K562 (cell line): ENCODE results near the gene TRAPPC2B. TPM values are rescaled to one million over a fixed set of nuclear protein-coding genes. Genes with fewer than 3 reads are reported as not detected.

Source experiments
- ARNT ChIP-seq, 2 experiments: fragments of 450-650 bp; IDR thresholded peaks; 2 replicates each; pipeline ENCODE4 v1.6.1; 2016; ENCODE audit warnings: mild to moderate bottlenecking in 1 of 2
- BRF1 ChIP-seq: IDR thresholded peaks from 3 replicates; pipeline ENCODE4 v1.6.1; 2011; ENCODE audit warnings: borderline replicate concordance, mild to moderate bottlenecking; ENCODE audit not compliant: insufficient read length; ENCODE audit errors: extremely low read depth
- DACH1 ChIP-seq: fragments of 450-650 bp; IDR thresholded peaks from 2 replicates; pipeline ENCODE4 v1.6.1; 2018; ENCODE audit not compliant: partially characterized antibody
- DNMT1 ChIP-seq: fragments of 450-650 bp; IDR thresholded peaks from 2 replicates; pipeline ENCODE4 v1.6.1; 2016; ENCODE audit warnings: antibody characterized with exemption, mild to moderate bottlenecking
- FOXK1 ChIP-seq: sonication (generic); formaldehyde crosslinking; IDR thresholded peaks from 2 replicates; pipeline ENCODE4 v1.8.0; 2022; ENCODE audit warnings: missing genetic modification reagents, mild to moderate bottlenecking, borderline replicate concordance
- FOXP1 ChIP-seq: sonication (generic); formaldehyde crosslinking; IDR thresholded peaks from 2 replicates; pipeline ENCODE4 v1.8.0; 2022; ENCODE audit warnings: mild to moderate bottlenecking, missing genetic modification reagents
- HNRNPL ChIP-seq: fragments of 200-400 bp; formaldehyde crosslinking; IDR thresholded peaks from 2 replicates; pipeline ENCODE4 v1.6.1; 2017; ENCODE audit warnings: low read depth, mild to moderate bottlenecking, low read length
- MAZ ChIP-seq, 2 experiments: fragments of 450-650 bp in 1 of 2; sonication (generic) in 1 of 2; formaldehyde crosslinking; IDR thresholded peaks in 1 of 2; conservative IDR thresholded peaks in 1 of 2; 2 replicates each; pipeline versions ENCODE4 v1.4.0 to v1.5.0; 2020; ENCODE audit warnings: mild to moderate bottlenecking in 1 of 2, missing genetic modification reagents in 1 of 2
- NEUROD1 ChIP-seq: fragments of 150-350 bp; IDR thresholded peaks from 2 replicates; pipeline ENCODE4 v1.6.1; 2014; ENCODE audit warnings: borderline replicate concordance, low read length, low read depth; ENCODE audit not compliant: partially characterized antibody
- NR3C1 ChIP-seq: sonication (generic); formaldehyde crosslinking; IDR thresholded peaks from 2 replicates; pipeline ENCODE4 v1.8.1; 2022; ENCODE audit warnings: missing genetic modification reagents
- NRF1 ChIP-seq, 2 experiments: fragments of 450-650 bp; IDR thresholded peaks in 1 of 2; conservative IDR thresholded peaks in 1 of 2; 2 replicates each; pipeline ENCODE4 v1.6.1; 2014; ENCODE audit warnings: mild to moderate bottlenecking in 2 of 2
- OTX1 ChIP-seq: fragments of 450-650 bp; formaldehyde crosslinking; IDR thresholded peaks from 2 replicates; pipeline ENCODE4 v1.4.0; 2022; ENCODE audit warnings: mild to moderate bottlenecking
- PCBP1 ChIP-seq: fragments of 200-400 bp; formaldehyde crosslinking; IDR thresholded peaks from 2 replicates; pipeline ENCODE4 v1.6.1; 2018; ENCODE audit warnings: mild to moderate bottlenecking, low read depth, low read length; ENCODE audit not compliant: poor library complexity, severe bottlenecking
- PHB2 ChIP-seq: fragments of 450-650 bp; IDR thresholded peaks from 2 replicates; pipeline ENCODE4 v1.6.1; 2017; ENCODE audit warnings: low read depth
- RB1 ChIP-seq: fragments of 450-650 bp; IDR thresholded peaks from 2 replicates; pipeline ENCODE4 v1.6.1; 2017; ENCODE audit warnings: low read depth, mild to moderate bottlenecking
- RBM17 ChIP-seq: fragments of 200-400 bp; formaldehyde crosslinking; IDR thresholded peaks from 2 replicates; pipeline ENCODE4 v1.6.1; 2017; ENCODE audit warnings: low read depth, mild to moderate bottlenecking, low read length, borderline replicate concordance
- SRSF7 ChIP-seq: fragments of 200-400 bp; formaldehyde crosslinking; optimal IDR thresholded peaks from 2 replicates; pipeline ENCODE3; 2017; ENCODE audit warnings: mild to moderate bottlenecking, low read depth, low read length
- TAF9B ChIP-seq: fragments of 450-650 bp; IDR thresholded peaks from 2 replicates; pipeline ENCODE4 v1.6.1; 2018; ENCODE audit warnings: mild to moderate bottlenecking; ENCODE audit not compliant: partially characterized antibody
- TAL1 ChIP-seq: fragments of 450-650 bp; IDR thresholded peaks from 2 replicates; pipeline ENCODE4 v1.6.1; 2016; ENCODE audit warnings: mild to moderate bottlenecking
- TRIM28 ChIP-seq: fragments of 450-650 bp; IDR thresholded peaks from 2 replicates; pipeline ENCODE4 v1.6.1; 2017
- YBX1 ChIP-seq: fragments of 450-650 bp; IDR thresholded peaks from 2 replicates; pipeline ENCODE4 v1.7.1; 2016; ENCODE audit warnings: mild to moderate bottlenecking
- ZEB2 ChIP-seq: fragments of 450-650 bp; IDR thresholded peaks from 2 replicates; pipeline ENCODE4 v1.6.1; 2016
- ZNF133 ChIP-seq: fragments of 250-450 bp; sonication (Bioruptor Pico); IDR thresholded peaks from 2 replicates; pipeline ENCODE4 v1.4.0; 2020; ENCODE audit warnings: mild to moderate bottlenecking
- ZNF134 ChIP-seq: fragments of 250-450 bp; sonication (Bioruptor Pico); conservative IDR thresholded peaks from 2 replicates; pipeline ENCODE4 v1.4.0; 2020
- ZNF140 ChIP-seq: fragments of 250-450 bp; sonication (Bioruptor Pico); IDR thresholded peaks from 2 replicates; pipeline ENCODE4 v1.8.0; 2021; ENCODE audit warnings: moderate library complexity, mild to moderate bottlenecking, inconsistent platforms
- ZNF174 ChIP-seq: fragments of 250-450 bp; sonication (Bioruptor Pico); IDR thresholded peaks from 2 replicates; pipeline ENCODE4 v1.4.0; 2020; ENCODE audit warnings: mild to moderate bottlenecking
- ZNF3 ChIP-seq: fragments of 250-450 bp; sonication (Bioruptor Pico); IDR thresholded peaks from 2 replicates; pipeline ENCODE4 v1.5.0; 2021; ENCODE audit warnings: mild to moderate bottlenecking, moderate library complexity
- ZNF766 ChIP-seq: fragments of 200-800 bp; sonication (Bioruptor generic); conservative IDR thresholded peaks from 2 replicates; pipeline ENCODE4 v1.6.1; 2016; ENCODE audit warnings: missing genetic modification characterization, missing compliant biosample characterization
- polyA plus RNA-seq, 8 experiments: library from polyadenylated mRNA; depleted of rRNA in 4 of 8; stranded (reverse) in 5 of 8; unstranded in 3 of 8; fragments of >200 nt; fragmentation: Nextera tagmentation in 2 of 8; fragmentation: Illumina TruSeq in 1 of 8; extraction: Ambion mirVana in 2 of 8; extraction: Trizol in 1 of 8; gene quantifications; 2 replicates each; pipeline versions ENCODE4 v1.2.1 to v1.2.3, GENCODE V29; 2011 to 2014; ENCODE audit warnings: inconsistent platforms in 1 of 8, missing spikeins in 1 of 8
- total RNA-seq, 7 experiments: library from RNA; depleted of rRNA in 6 of 7; stranded (reverse); fragments of >200 nt in 6 of 7; fragmentation: Illumina TruSeq in 2 of 7; extraction: Trizol in 2 of 7; gene quantifications; 2 replicates each; pipeline versions ENCODE4 v1.2.1 to v1.2.3, GENCODE V29; 2011 to 2021; ENCODE audit warnings: low replicate concordance in 1 of 7
- TF ChIP-seq, protein P1 (sequence below): fragments of 450-650 bp; conservative IDR thresholded peaks from 2 replicates; pipeline ENCODE4 v1.6.1; 2016; ENCODE audit warnings: missing genetic modification characterization, low read depth, mild to moderate bottlenecking, missing compliant biosample characterization, moderate library complexity
- TF ChIP-seq, protein P2 (sequence below), 2 experiments: fragments of 250-450 bp in 1 of 2; fragments of 450-650 bp in 1 of 2; sonication (Bioruptor Pico) in 1 of 2; IDR thresholded peaks; 2 replicates each; pipeline versions ENCODE4 v1.6.1 to v1.8.0; 2016 to 2021; ENCODE audit warnings: mild to moderate bottlenecking in 2 of 2, moderate library complexity in 2 of 2, missing compliant biosample characterization in 1 of 2, missing genetic modification characterization in 1 of 2

TRAPPC2B gene
- total and polyA plus RNA-seq, 9 of the 15 experiments (the other 6 are each of a cell fraction or from before 2014, with no cell fraction given): 2.2 to 20.4 (median 4.6) TPM

DNA sequence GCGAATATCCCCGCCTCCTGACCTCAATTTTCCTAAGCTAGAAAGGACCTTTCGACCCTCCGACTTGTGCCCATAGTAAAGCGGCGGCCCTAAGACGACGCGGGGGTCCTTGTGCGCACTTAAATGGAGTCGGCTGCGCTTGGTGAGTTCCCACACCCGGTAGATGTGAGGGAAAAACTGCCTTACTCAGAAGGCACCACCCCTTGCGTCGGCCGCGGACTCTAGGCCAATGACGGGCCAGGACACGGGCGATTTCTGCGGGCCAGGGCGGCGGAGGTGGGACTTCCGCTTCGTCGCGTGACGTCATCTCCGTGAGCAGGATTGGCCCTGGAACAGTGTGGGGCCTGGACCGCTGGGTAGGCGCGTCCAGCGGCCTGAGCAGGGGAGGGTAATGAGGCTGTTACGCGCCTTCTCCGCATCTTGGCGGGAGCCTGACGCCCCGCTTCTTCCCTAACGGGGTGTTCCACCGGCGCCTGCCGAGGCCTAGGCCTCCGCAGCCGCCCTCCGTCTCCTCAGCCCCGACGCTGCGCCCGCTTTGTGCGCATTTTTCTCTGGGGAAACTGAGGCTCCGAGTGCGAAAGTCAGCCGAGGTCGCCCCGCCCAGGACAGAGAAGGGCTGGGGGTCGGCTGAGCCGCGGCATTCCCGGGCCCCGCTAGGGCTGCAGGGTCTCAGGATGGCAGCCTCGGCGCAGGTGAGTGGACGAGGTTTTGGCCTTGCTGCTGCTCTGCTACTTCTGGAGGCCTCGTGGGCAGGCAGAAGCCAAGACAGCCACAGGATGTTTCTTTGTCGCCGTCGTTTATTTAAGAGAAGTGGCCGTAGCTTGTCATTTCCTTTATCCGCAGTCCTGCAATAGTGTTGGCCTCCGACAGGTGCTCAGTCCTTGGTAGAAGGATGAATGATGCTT is 42.9 kb upstream of the TRAPPC2B start, which contains the start of gene ZNF543 (continued):
- TF ChIP-seq BRF1: no peak
- no peak for TF ChIP-seq SRSF7
- no peak for TF ChIP-seq ARNT (IDR thresholded peaks at IDR 0.05)
- no peak for TF ChIP-seq PCBP1
- TF ChIP-seq RBM17: no peak
- TF ChIP-seq, protein P1, sequence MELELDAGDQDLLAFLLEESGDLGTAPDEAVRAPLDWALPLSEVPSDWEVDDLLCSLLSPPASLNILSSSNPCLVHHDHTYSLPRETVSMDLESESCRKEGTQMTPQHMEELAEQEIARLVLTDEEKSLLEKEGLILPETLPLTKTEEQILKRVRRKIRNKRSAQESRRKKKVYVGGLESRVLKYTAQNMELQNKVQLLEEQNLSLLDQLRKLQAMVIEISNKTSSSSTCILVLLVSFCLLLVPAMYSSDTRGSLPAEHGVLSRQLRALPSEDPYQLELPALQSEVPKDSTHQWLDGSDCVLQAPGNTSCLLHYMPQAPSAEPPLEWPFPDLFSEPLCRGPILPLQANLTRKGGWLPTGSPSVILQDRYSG: 0 out of 2 replicates have a peak, but pooled peaks have one; percentile 30
- peak in 1 of 2 experiments; percentile 65; a peak in 2 of 4 replicates for TF ChIP-seq MAZ (CRISPR knock-in tag; conservative IDR thresholded peaks at IDR 0.05 in 1 of 2, IDR thresholded peaks at IDR 0.05 in 1 of 2)
- TF ChIP-seq TRIM28: no peak
- TF ChIP-seq DACH1: no peak
- TF ChIP-seq RB1: peak; percentile 18; the same call in 1 of the 2 replicates
- TF ChIP-seq OTX1 (CRISPR knock-in tag): no peak
- TF ChIP-seq TAF9B: peak; percentile 56
- TF ChIP-seq ZNF766 (CRISPR knock-in tag): no peak
- TF ChIP-seq ZNF3 (CRISPR knock-in tag): no peak
- TF ChIP-seq NEUROD1: no peak
- TF ChIP-seq ZNF134: no peak
- TF ChIP-seq, protein P2, sequence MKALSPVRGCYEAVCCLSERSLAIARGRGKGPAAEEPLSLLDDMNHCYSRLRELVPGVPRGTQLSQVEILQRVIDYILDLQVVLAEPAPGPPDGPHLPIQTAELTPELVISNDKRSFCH (CRISPR knock-in tag; IDR thresholded peaks at IDR 0.05): no peak
- TF ChIP-seq, protein P2 (tag; IDR thresholded peaks at IDR 0.05): no peak
- TF ChIP-seq ZEB2: no peak
- no peak for TF ChIP-seq HNRNPL
- no peak for TF ChIP-seq ZNF133 (CRISPR knock-in tag)
- no peak for TF ChIP-seq ZNF174 (CRISPR knock-in tag)
- TF ChIP-seq ZNF140 (CRISPR knock-in tag): no peak
- no peak for TF ChIP-seq NR3C1 (CRISPR knock-in tag)
- TF ChIP-seq NRF1 (conservative IDR thresholded peaks at IDR 0.05 in 1 of 2, IDR thresholded peaks at IDR 0.05 in 1 of 2): peak; percentile 80 to 84
- TF ChIP-seq PHB2: no peak
- no peak for TF ChIP-seq YBX1
- no peak for TF ChIP-seq DNMT1
- peak; percentile 29; the same call in 1 of the 2 replicates for TF ChIP-seq FOXK1 (CRISPR knock-in tag)
- 0 out of 2 replicates have a peak, but pooled peaks have one; percentile 27 for TF ChIP-seq FOXP1 (CRISPR knock-in tag)
- no peak for TF ChIP-seq TAL1
